Activated CD8-positive, alpha-beta memory T cell treated with anti-CD3 and anti-CD28 coated beads for 24 hours (primary cell): ENCODE measurements around the gene ANK2.

Experiments used
- DNase-seq: peaks from one replicate; pipeline ENCODE4 v3.0.0-alpha.2; 2020

The ANK2 gene

DNA sequence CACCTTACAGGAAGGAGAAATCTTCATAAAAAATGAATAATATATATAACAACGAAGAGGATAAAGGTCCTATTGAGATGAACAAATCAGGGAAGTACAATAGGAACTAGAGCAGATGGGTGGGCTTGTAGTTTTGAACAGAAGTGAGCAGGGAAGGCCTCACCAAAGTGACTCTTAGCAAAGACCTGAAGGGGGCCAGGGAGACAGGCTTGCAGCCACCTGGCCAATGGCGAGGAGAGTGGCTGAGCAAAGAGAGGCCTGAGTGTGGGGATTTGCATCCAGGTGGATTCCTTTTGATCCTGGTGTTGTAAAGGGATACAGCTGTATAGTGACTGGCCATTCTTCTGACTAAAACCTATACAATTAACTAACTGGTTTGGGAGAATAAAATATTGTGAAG lies 358.0 kb downstream of the ANK2 start:
- DNase-seq, result no peak

DNA sequence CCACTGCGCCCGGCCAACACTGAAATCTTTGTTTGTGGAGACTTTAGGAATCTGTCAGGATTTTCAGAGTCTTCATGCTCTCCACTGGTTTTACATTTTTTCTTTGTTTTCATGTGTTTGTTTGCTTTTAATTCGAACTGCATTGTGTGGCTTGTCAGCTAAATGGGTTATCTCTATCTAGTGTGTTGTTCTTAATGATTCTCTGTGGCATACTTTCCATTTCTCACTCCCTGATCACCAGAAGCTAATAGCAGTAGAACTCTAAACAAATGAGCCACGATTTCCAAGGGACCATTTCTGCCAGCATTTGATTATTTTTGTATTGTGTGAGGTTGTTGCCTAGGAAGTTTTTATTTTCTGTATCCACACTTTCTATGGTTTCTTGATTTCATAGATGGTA lies 359.7 kb downstream of the ANK2 start:
- no peak for DNase-seq

DNA sequence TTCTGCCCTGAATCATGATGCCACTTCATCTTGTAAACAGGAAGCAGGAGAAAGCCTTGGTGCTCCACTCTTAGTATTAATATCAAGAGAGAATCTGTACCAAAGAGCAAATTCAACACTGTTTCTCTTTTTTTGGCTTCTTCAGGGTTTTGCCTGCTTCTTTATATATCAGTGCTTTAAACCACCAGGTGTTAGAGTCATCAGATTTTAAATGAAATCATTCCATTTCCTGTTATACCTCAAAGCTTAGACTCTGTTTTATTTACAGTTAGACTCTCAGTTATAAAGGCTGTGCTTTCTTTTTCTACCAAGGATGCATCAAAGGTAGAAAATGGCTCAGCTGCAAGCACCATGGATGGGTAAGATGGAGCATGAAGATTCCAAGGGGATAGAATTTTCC lies 361.2 kb downstream of the ANK2 start:
- DNase-seq, result no peak

DNA sequence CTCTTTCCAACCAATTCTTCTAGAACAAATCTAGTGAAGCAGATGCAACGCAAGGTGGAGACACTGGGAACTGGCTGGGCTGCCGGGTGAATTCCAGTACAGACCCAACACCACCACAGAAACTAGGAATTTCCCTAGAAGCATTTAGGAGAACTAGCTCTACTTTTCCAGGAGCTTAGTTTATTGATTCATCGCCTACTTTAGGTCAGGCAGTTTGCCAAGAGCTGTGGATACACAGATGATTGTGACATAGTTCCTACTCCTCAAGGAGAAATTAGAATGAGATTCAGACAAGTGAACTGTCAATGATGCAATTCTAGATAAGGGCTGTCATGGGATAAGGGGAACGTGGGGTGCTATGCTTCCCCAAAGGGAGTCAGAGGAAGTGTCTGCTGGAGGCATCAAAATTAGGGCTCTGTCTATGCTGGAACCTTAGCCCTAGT lies 362.1 kb downstream of the ANK2 start:
- no peak for DNase-seq

DNA sequence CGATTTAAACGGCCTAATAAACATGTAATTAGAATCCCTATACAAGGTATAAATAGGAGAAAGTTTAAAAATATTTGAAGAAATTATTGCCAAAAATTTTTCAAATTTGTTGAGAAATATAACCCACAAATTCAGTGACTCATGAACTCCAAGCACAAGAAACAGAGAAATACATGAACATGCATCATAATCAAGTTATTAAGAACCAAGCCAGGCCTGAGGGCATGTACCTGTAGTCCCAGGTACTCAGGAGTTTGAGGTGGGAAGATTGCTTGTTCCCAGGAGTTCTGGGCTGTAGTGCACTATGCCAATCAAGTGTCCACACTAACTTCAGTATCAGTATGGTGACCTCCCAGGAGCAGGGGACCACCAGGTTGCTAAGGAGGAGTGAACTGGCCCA lies 370.2 kb downstream of the ANK2 start:
- DNase-seq, result no peak

DNA sequence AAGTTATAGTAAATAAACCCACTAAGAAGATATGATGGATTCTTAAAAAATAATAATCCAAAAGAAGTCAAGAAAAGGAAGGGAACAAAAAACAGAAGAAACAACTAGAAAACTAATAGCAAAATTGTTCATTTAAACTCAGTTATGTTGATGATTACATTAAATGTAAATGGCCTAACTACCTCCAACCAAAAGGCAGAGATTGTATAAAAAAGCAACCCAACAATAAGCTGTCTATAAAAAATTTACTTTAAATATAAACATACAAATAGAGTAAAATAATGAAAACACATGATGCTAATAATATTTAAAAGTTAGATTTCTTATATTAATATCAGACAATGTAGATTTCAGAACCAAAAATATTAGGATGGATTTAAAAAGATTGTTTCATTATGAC lies 371.5 kb downstream of the ANK2 start:
- DNase-seq, result no peak

DNA sequence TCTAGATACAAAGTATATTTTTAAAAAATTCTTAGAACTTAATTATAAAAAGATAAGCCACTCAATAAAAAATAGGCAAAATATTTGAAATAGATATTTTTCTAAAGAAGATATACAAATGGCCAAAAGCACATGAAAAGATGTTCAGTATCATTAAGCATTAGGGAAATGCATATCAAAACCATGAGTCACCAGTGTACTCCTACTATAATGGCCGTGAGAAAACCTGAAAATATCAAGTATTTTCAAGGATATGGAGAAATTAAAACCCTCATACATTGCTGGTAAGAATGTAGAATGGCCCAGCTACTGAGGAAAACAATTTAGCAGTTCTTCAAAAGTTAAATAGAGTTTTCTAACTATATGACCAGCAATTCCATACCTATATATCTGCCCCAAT lies 374.2 kb downstream of the ANK2 start:
- DNase-seq, result no peak

DNA sequence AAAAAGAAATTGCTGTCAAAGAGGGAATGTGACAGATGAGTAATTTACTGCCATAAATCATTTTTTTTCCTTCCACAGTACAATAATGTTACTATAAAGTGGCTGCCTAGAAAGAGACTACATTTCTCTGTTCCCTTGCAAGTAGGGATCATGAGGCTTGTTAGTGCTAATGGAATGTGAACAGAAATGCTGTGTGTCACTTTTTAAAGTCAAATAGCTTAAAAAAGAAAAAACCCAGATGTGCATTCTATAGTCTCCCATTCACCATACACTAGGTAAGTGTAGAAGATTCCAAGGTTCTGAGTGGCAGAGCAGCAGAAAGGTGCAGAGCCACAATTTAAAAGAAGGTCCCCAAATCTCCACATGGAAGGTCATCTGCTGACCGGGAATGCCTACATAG lies 383.7 kb downstream of the ANK2 start:
- no peak for DNase-seq
